HepG2 (cell line): ENCODE results near the gene SOX5. TPM values are rescaled to one million over a fixed set of nuclear protein-coding genes. Genes with fewer than 3 reads are reported as not detected.

Experiments
- ATAC-seq: fragments of 200-7000 bp; cut with Tn5 transposase; 3 replicates; pipeline ENCODE4 v1.9.1; 2020; ENCODE audit warnings: mild to moderate bottlenecking, moderate library complexity
- BruUV-seq: library from RNA; stranded (reverse); fragments of 400-500 nt; replicated peaks from 2 replicates; lab custom pipeline; 2021; lab: Mats Ljungman, UMichigan
- CTCF ChIA-PET: fragments of 300-600 bp; formaldehyde crosslinking; extraction: SDS; loops from one replicate; lab custom pipeline; 2021; ENCODE audit warnings: low total read pairs, inconsistent platforms, low intra/inter-chr PET ratio; lab: Yijun Ruan, JAX
- POLR2A ChIA-PET: fragments of 350-600 bp; sonication (Branson Sonifier 250); formaldehyde crosslinking; loops from one replicate; lab custom pipeline; 2020; ENCODE audit warnings: antibody characterized with exemption, inconsistent platforms; lab: Yijun Ruan, JAX
- DNase-seq: peaks from one replicate; pipeline ENCODE4 v3.0.0-alpha.2; 2015; ENCODE audit warnings: low spot score
- FAIRE-seq: peaks from 3 replicates; lab custom pipeline; 2011; peaks lifted over from hg19 to GRCh38; lab: Jason Lieb, UNC
- H2AFZ ChIP-seq: one replicate; pipeline ENCODE4 v1.6.1; 2011; ENCODE audit warnings: low read length, inconsistent platforms
- H3K27ac ChIP-seq: fragments of 300-600 bp; 3 replicates; pipeline ENCODE4 v1.8.0; 2011; ENCODE audit warnings: mixed run types, mild to moderate bottlenecking, mixed read lengths, low read length, inconsistent platforms; ENCODE audit not compliant: insufficient read depth; ENCODE audit errors: extremely low read length
- H3K27me3 ChIP-seq, 2 experiments: fragments of 200-600 bp in 1 of 2; 2 replicates in 1 of 2; 3 replicates in 1 of 2; pipeline versions ENCODE4 v1.6.0 to v1.8.0; 2011; ENCODE audit warnings: low read length in 2 of 2, mild to moderate bottlenecking in 2 of 2, moderate library complexity in 2 of 2, inconsistent platforms in 1 of 2; ENCODE audit not compliant: insufficient read depth in 2 of 2, control insufficient read depth in 1 of 2
- H3K36me3 ChIP-seq, 2 experiments: fragments of 200-600 bp in 1 of 2; replicated peaks in 1 of 2; 2 replicates in 1 of 2; 3 replicates in 1 of 2; pipeline versions ENCODE4 v1.5.1 to v1.8.0; 2011; ENCODE audit warnings: low read length in 2 of 2, inconsistent platforms in 1 of 2; ENCODE audit not compliant: insufficient read depth in 2 of 2, control insufficient read depth in 1 of 2
- H3K4me1 ChIP-seq: 2 replicates; pipeline ENCODE4 v1.5.1; 2012; ENCODE audit warnings: low read length, inconsistent platforms; ENCODE audit not compliant: insufficient read depth
- H3K4me2 ChIP-seq: 2 replicates; pipeline ENCODE4 v1.6.0; 2011; ENCODE audit warnings: low read depth, low read length, inconsistent platforms
- H3K4me3 ChIP-seq, 3 experiments: fragments of 200-600 bp in 1 of 3; sonication (generic), shearing (Covaris generic) in 1 of 3; replicated peaks in 1 of 3; 2 replicates each; pipeline ENCODE4 v1.5.1; 2011 to 2016; ENCODE audit warnings: low read length in 3 of 3, inconsistent platforms in 2 of 3, low read depth in 2 of 3, mild to moderate bottlenecking in 2 of 3, control low read depth in 1 of 3, mixed read lengths in 1 of 3; ENCODE audit not compliant: insufficient read depth in 1 of 3
- H3K79me2 ChIP-seq: one replicate; pipeline ENCODE4 v1.6.1; 2011; ENCODE audit warnings: low read length, inconsistent platforms; ENCODE audit not compliant: insufficient read depth
- H3K9ac ChIP-seq: 2 replicates; pipeline ENCODE4 v1.6.0; 2011; ENCODE audit warnings: mild to moderate bottlenecking, low read depth, low read length, inconsistent platforms; ENCODE audit not compliant: insufficient read depth
- H3K9me3 ChIP-seq: 2 replicates; pipeline ENCODE4 v1.5.1; 2012; ENCODE audit warnings: mild to moderate bottlenecking, low read length
- H4K20me1 ChIP-seq: 2 replicates; pipeline ENCODE4 v1.6.0; 2011; ENCODE audit warnings: inconsistent platforms, mild to moderate bottlenecking, low read length, moderate library complexity; ENCODE audit not compliant: insufficient read depth
- ASH2L ChIP-seq: fragments of 300-600, 200-600 bp; sonication (generic); IDR thresholded peaks from 2 replicates; pipeline ENCODE4 v1.7.0; 2017; ENCODE audit warnings: low read depth, mild to moderate bottlenecking, moderate library complexity, mixed read lengths, low read length; ENCODE audit not compliant: insufficient read length
- EP300 ChIP-seq, 3 experiments: sonication (generic) in 1 of 3; formaldehyde crosslinking in 1 of 3; IDR thresholded peaks; 2 replicates each; pipeline versions ENCODE4 v1.5.1 to v1.6.1; 2011 to 2020; ENCODE audit warnings: low read depth in 2 of 3, low read length in 2 of 3, borderline replicate concordance in 1 of 3, improper control_type of control experiment in 1 of 3, mild to moderate bottlenecking in 1 of 3, missing genetic modification reagents in 1 of 3, moderate library complexity in 1 of 3
- HNF4A ChIP-seq: sonication (generic); formaldehyde crosslinking; IDR thresholded peaks from 2 replicates; pipeline ENCODE4 v1.4.0; 2020; ENCODE audit warnings: missing genetic modification reagents
- HNRNPH1 ChIP-seq: fragments of 200-400 bp; formaldehyde crosslinking; optimal IDR thresholded peaks from 2 replicates; pipeline ENCODE3; 2017; ENCODE audit warnings: mild to moderate bottlenecking, low read depth, low read length
- MIXL1 ChIP-seq: IDR thresholded peaks from 2 replicates; pipeline ENCODE4 v1.6.1; 2016
- RXRB ChIP-seq: IDR thresholded peaks from 2 replicates; pipeline ENCODE4 v1.6.1; 2016; ENCODE audit warnings: borderline replicate concordance, missing genetic modification reagents, missing compliant biosample characterization
- SYNCRIP ChIP-seq: fragments of 200-400 bp; formaldehyde crosslinking; IDR thresholded peaks from 2 replicates; pipeline ENCODE4 v1.6.1; 2018; ENCODE audit warnings: mild to moderate bottlenecking, low read depth, low read length; ENCODE audit not compliant: insufficient read depth
- TEAD2 ChIP-seq: sonication (generic); formaldehyde crosslinking; IDR thresholded peaks from 2 replicates; pipeline ENCODE4 v1.9.0; 2021; ENCODE audit warnings: missing genetic modification reagents
- ZMAT3 ChIP-seq: sonication (generic); formaldehyde crosslinking; conservative IDR thresholded peaks from 2 replicates; pipeline ENCODE4 v1.7.0; 2021; ENCODE audit warnings: missing genetic modification reagents
- ZNF607 ChIP-seq: sonication (generic); formaldehyde crosslinking; IDR thresholded peaks from 2 replicates; pipeline ENCODE4 v1.5.1; 2020; ENCODE audit warnings: missing genetic modification reagents, mild to moderate bottlenecking, borderline replicate concordance
- WGBS: methylation state at CpG from one replicate; pipeline ENCODE4 v1.1.6; 2017; ENCODE audit warnings: low lambda C conversion rate; 5-methylcytosine and 5-hydroxymethylcytosine counted together
- in situ Hi-C: cut with HindIII; loops from 2 replicates; pipeline ENCODE4 v1.10.0; 2017; ENCODE audit warnings: low pct_unique_long_range_greater_than_20kb; ENCODE audit not compliant: extremely low pct_ligation_motif_present
- intact Hi-C: fragments of 100-400 bp; cut with micrococcal nuclease; formaldehyde crosslinking; loops from one replicate; pipeline ENCODE4 v1.10.0; 2022; ENCODE audit not compliant: unreplicated experiment
- polyA plus RNA-seq, 8 experiments: library from polyadenylated mRNA; depleted of rRNA in 3 of 8; stranded (reverse) in 7 of 8; unstranded in 1 of 8; fragments of >200 nt; fragmentation: Illumina TruSeq in 4 of 8; extraction: Trizol in 4 of 8; gene quantifications; 2 replicates each; pipeline versions ENCODE4 v1.2.1 to v1.2.3, GENCODE V29; 2011 to 2016; ENCODE audit warnings: low read depth in 4 of 8, missing spikeins in 1 of 8, mixed read lengths in 1 of 8; ENCODE audit not compliant: insufficient read depth in 1 of 8
- total RNA-seq, 5 experiments: library from RNA; depleted of rRNA; stranded (reverse); fragments of >200 nt; fragmentation: Illumina TruSeq; extraction: Trizol; gene quantifications; 2 replicates each; pipeline ENCODE4 v1.2.3, GENCODE V29; 2016; ENCODE audit warnings: low read depth in 1 of 5
- TF ChIP-seq, protein P1 (sequence below): sonication (generic); formaldehyde crosslinking; IDR thresholded peaks from 2 replicates; pipeline ENCODE4 v1.5.1; 2020; ENCODE audit warnings: mild to moderate bottlenecking, missing genetic modification reagents, borderline replicate concordance
- TF ChIP-seq, protein P2 (sequence below): IDR thresholded peaks from 2 replicates; pipeline ENCODE4 v1.4.0; 2020; ENCODE audit warnings: mild to moderate bottlenecking, missing genetic modification reagents
- TF ChIP-seq, protein P3 (sequence below): sonication (generic); formaldehyde crosslinking; IDR thresholded peaks from 2 replicates; pipeline ENCODE4 v1.8.1; 2023; ENCODE audit warnings: missing genetic modification reagents, mild to moderate bottlenecking, borderline replicate concordance
- TF ChIP-seq, protein P4 (sequence below): sonication (generic); formaldehyde crosslinking; conservative IDR thresholded peaks from 2 replicates; pipeline ENCODE4 v1.4.0; 2020; ENCODE audit warnings: mild to moderate bottlenecking, missing genetic modification reagents, moderate library complexity

Gene SOX5
- total and polyA plus RNA-seq, 2 of the 13 experiments (the other 11 are each of a cell fraction or from before 2014, with no cell fraction given): 18.5 to 76.4 TPM

DNA sequence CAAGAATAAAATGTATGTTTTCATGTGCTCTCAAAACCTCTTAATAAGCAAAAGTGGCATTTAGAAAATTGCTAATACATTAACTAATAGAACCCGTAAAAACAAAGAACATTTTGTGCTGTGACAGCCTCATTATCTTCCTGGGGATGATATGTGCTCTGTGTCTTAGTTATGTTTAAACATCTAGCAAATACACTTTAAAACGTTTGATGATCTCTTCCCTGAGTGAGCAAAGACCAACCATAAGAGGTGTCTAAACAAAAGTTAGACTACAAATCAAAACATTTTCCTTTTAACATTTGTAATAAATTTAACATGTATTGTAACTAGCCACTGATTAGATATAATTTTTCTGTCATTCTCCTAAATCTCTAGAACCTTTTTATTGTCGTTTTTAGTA lies 95.8 kb downstream of the SOX5 start:
- ChIA-PET CTCF (no interaction called here), POLR2A (no interaction called here)
- peak overlapping the region; percentile 32 for H3K4me2 ChIP-seq
- intact Hi-C loops: loop anchor here (5.0 kb wide), 1 partner anchor 94 kb away; the partner anchor contains the start of gene SOX5
- peak; percentile 77 for ATAC-seq
- H3K9me3 ChIP-seq: no peaks in the 10 kb centered on the region
- no TSS peak for BruUV-seq
- peaks cover 45% of the 10 kb centered on the region for H3K4me1 ChIP-seq
- H3K27ac ChIP-seq: peak overlapping the region; percentile 7
- peak overlapping the region in 1 of 3 experiments; percentile 13; a peak in 2 of 6 replicates for H3K4me3 ChIP-seq
- no peaks in the 10 kb centered on the region for H4K20me1 ChIP-seq
- no peak overlapping the region for H2AFZ ChIP-seq
- peak; percentile 30 for FAIRE-seq
- 16% methylated on average over 3 of the region's 3 CpGs for WGBS
- no peaks in the 10 kb centered on the region for H3K27me3 ChIP-seq
- 0 out of 5 replicates have a peak, but pooled peaks cover 0 to 3% of the 10 kb centered on the region in 2 experiments for H3K36me3 ChIP-seq
- in situ Hi-C loops: no loop called here
- peaks cover 32% of the 10 kb centered on the region for H3K79me2 ChIP-seq
- no peak overlapping the region for H3K9ac ChIP-seq
- peak; percentile 39 for DNase-seq
- TF ChIP-seq EP300 (IDR thresholded peaks at IDR 0.05; ENCODE audit: low read depth in 2 of 2, low read length in 2 of 2): 0 out of 4 replicates have a peak, but pooled peaks of 1 of the 2 experiments have one; percentile 29
- no peak for TF ChIP-seq EP300 (CRISPR knock-in tag; IDR thresholded peaks at IDR 0.05; ENCODE audit: borderline replicate concordance)
- TF ChIP-seq, protein P1, sequence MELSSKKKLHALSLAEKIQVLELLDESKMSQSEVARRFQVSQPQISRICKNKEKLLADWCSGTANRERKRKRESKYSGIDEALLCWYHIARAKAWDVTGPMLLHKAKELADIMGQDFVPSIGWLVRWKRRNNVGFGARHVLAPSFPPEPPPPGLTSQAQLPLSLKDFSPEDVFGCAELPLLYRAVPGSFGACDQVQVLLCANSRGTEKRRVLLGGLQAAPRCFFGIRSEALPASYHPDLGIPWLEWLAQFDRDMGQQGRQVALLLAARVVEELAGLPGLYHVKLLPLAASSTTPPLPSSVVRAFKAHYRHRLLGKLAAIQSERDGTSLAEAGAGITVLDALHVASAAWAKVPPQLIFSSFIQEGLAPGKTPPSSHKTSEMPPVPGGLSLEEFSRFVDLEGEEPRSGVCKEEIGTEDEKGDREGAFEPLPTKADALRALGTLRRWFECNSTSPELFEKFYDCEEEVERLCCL (CRISPR knock-in tag): no peak
- TF ChIP-seq ZMAT3 (CRISPR knock-in tag): no peak
- no peak for TF ChIP-seq SYNCRIP
- 0 out of 2 replicates have a peak, but pooled peaks have one; percentile 17 for TF ChIP-seq HNF4A (CRISPR knock-in tag)
- TF ChIP-seq RXRB: no peak
- TF ChIP-seq, protein P2, sequence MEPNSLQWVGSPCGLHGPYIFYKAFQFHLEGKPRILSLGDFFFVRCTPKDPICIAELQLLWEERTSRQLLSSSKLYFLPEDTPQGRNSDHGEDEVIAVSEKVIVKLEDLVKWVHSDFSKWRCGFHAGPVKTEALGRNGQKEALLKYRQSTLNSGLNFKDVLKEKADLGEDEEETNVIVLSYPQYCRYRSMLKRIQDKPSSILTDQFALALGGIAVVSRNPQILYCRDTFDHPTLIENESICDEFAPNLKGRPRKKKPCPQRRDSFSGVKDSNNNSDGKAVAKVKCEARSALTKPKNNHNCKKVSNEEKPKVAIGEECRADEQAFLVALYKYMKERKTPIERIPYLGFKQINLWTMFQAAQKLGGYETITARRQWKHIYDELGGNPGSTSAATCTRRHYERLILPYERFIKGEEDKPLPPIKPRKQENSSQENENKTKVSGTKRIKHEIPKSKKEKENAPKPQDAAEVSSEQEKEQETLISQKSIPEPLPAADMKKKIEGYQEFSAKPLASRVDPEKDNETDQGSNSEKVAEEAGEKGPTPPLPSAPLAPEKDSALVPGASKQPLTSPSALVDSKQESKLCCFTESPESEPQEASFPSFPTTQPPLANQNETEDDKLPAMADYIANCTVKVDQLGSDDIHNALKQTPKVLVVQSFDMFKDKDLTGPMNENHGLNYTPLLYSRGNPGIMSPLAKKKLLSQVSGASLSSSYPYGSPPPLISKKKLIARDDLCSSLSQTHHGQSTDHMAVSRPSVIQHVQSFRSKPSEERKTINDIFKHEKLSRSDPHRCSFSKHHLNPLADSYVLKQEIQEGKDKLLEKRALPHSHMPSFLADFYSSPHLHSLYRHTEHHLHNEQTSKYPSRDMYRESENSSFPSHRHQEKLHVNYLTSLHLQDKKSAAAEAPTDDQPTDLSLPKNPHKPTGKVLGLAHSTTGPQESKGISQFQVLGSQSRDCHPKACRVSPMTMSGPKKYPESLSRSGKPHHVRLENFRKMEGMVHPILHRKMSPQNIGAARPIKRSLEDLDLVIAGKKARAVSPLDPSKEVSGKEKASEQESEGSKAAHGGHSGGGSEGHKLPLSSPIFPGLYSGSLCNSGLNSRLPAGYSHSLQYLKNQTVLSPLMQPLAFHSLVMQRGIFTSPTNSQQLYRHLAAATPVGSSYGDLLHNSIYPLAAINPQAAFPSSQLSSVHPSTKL (CRISPR knock-in tag): peak; percentile 29; the same call in 1 of the 2 replicates
- TF ChIP-seq, protein P3, sequence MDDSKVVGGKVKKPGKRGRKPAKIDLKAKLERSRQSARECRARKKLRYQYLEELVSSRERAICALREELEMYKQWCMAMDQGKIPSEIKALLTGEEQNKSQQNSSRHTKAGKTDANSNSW: no peak
- TF ChIP-seq ZNF607 (CRISPR knock-in tag): no peak
- no peak for TF ChIP-seq ASH2L
- TF ChIP-seq, protein P4, sequence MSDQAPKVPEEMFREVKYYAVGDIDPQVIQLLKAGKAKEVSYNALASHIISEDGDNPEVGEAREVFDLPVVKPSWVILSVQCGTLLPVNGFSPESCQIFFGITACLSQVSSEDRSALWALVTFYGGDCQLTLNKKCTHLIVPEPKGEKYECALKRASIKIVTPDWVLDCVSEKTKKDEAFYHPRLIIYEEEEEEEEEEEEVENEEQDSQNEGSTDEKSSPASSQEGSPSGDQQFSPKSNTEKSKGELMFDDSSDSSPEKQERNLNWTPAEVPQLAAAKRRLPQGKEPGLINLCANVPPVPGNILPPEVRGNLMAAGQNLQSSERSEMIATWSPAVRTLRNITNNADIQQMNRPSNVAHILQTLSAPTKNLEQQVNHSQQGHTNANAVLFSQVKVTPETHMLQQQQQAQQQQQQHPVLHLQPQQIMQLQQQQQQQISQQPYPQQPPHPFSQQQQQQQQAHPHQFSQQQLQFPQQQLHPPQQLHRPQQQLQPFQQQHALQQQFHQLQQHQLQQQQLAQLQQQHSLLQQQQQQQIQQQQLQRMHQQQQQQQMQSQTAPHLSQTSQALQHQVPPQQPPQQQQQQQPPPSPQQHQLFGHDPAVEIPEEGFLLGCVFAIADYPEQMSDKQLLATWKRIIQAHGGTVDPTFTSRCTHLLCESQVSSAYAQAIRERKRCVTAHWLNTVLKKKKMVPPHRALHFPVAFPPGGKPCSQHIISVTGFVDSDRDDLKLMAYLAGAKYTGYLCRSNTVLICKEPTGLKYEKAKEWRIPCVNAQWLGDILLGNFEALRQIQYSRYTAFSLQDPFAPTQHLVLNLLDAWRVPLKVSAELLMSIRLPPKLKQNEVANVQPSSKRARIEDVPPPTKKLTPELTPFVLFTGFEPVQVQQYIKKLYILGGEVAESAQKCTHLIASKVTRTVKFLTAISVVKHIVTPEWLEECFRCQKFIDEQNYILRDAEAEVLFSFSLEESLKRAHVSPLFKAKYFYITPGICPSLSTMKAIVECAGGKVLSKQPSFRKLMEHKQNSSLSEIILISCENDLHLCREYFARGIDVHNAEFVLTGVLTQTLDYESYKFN: peak; percentile 49
- no peak for TF ChIP-seq HNRNPH1
- TF ChIP-seq TEAD2 (CRISPR knock-in tag): no peak
- 0 out of 2 replicates have a peak, but pooled peaks have one; percentile 34 for TF ChIP-seq MIXL1
